Progenitor cell of endocrine pancreas (in vitro differentiated cells): ENCODE results near the gene ANAPC4. TPM values are rescaled to one million over a fixed set of nuclear protein-coding genes. Genes with fewer than 3 reads are reported as not detected.

ENCODE experiments used
- DNase-seq: peaks from one replicate; pipeline ENCODE4 v3.0.0; 2021; ENCODE audit warnings: low spot score; ENCODE audit not compliant: unreplicated experiment
- H3K27ac Mint-ChIP-seq: 2 replicates; pipeline ENCODE4 v1.8.0; 2021; ENCODE audit warnings: mild to moderate bottlenecking, moderate library complexity, mixed read lengths
- H3K27me3 Mint-ChIP-seq: 2 replicates; pipeline ENCODE4 v1.8.0; 2021; ENCODE audit warnings: mixed read lengths
- H3K36me3 Mint-ChIP-seq: 2 replicates; pipeline ENCODE4 v1.8.0; 2022; ENCODE audit warnings: mixed read lengths; ENCODE audit not compliant: insufficient read depth
- H3K4me1 Mint-ChIP-seq: 2 replicates; pipeline ENCODE4 v1.8.0; 2021; ENCODE audit warnings: low read depth, mixed read lengths
- H3K4me3 Mint-ChIP-seq: 2 replicates; pipeline ENCODE4 v1.8.0; 2021; ENCODE audit warnings: low read depth, mild to moderate bottlenecking, moderate library complexity, mixed read lengths
- H3K9me3 Mint-ChIP-seq: 2 replicates; pipeline ENCODE4 v1.8.0; 2021; ENCODE audit warnings: low read depth, mixed read lengths
- total RNA-seq: library from RNA; stranded (reverse); gene quantifications from 2 replicates; pipeline ENCODE4 v1.2.1, GENCODE V29; 2021
- TF ChIP-seq, protein P1 (sequence below): fragments of 200-600 bp; sonication (generic); IDR thresholded peaks from one replicate; pipeline ENCODE4 v1.5.0; 2021; ENCODE audit warnings: antibody characterized with exemption, mild to moderate bottlenecking; ENCODE audit not compliant: unreplicated experiment

The ANAPC4 gene
- total RNA-seq, 1 donor from 2014 or later = 39.5 TPM

DNA sequence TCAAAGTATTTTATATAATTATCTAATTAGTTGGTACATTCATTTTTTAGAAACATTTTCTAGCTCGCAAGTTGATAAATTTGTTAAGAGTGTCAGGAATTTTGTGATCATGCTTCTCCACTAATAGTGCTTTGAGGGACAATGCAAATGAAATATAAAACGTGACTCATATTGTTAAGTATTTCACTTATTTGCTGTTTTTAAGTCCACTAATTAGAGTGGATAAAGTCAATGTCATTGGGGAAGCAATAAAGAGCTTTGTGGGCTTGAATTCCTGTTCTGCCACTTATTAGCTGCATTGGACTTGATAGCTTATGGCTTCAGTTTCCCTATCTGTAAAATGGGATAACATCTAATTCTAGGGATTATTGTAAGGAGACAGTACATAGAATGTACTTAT lies 26.5 kb upstream of the ANAPC4 start:
- H3K36me3 Mint-ChIP-seq = peaks cover 4% of the 10 kb centered on the region
- peaks cover 11% of the 10 kb centered on the region for H3K4me1 Mint-ChIP-seq
- H3K27me3 Mint-ChIP-seq = no peaks in the 10 kb centered on the region
- TF ChIP-seq, protein P1, sequence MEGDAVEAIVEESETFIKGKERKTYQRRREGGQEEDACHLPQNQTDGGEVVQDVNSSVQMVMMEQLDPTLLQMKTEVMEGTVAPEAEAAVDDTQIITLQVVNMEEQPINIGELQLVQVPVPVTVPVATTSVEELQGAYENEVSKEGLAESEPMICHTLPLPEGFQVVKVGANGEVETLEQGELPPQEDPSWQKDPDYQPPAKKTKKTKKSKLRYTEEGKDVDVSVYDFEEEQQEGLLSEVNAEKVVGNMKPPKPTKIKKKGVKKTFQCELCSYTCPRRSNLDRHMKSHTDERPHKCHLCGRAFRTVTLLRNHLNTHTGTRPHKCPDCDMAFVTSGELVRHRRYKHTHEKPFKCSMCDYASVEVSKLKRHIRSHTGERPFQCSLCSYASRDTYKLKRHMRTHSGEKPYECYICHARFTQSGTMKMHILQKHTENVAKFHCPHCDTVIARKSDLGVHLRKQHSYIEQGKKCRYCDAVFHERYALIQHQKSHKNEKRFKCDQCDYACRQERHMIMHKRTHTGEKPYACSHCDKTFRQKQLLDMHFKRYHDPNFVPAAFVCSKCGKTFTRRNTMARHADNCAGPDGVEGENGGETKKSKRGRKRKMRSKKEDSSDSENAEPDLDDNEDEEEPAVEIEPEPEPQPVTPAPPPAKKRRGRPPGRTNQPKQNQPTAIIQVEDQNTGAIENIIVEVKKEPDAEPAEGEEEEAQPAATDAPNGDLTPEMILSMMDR = no peak
- no peak overlapping the region for H3K27ac Mint-ChIP-seq
- H3K9me3 Mint-ChIP-seq = no peaks in the 10 kb centered on the region
- DNase-seq = no peak
- H3K4me3 Mint-ChIP-seq = no peak overlapping the region

DNA sequence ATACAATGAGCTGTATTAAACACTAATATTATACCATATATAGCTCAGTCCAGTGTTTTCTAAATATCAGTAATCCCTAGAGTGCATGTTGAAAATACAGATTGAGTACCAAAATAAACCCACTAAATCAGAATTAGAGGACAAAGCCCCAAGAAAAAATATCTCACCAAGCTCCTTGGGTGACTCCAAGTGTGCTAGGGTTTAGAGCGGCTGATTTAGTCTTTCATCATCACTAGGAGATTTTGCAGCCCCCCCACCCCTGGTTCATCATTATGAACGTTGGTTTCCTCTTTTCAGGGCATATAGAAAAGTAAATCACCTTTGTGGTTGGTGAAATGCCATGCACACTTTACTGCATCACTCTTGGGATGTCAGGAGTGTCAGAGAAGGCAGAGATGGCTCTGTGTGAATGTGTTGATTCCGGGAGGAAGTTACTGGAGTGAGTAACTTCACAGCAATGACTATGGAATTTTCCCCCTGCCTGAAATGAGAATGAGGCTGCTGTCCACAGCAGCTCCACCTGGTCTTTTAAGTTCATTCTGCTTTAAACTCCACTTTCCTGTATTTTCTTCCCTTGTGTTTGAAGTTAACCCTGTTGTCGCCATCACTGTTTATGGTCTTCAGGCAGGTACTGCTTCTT lies 25.2 kb upstream of the ANAPC4 start:
- TF ChIP-seq, protein P1 = no peak
- H3K4me1 Mint-ChIP-seq = peaks cover 7% of the 10 kb centered on the region
- DNase-seq = no peak
- H3K27ac Mint-ChIP-seq = no peak overlapping the region
- no peaks in the 10 kb centered on the region for H3K9me3 Mint-ChIP-seq
- H3K4me3 Mint-ChIP-seq = no peak overlapping the region
- no peaks in the 10 kb centered on the region for H3K27me3 Mint-ChIP-seq
- peaks cover 4% of the 10 kb centered on the region for H3K36me3 Mint-ChIP-seq

DNA sequence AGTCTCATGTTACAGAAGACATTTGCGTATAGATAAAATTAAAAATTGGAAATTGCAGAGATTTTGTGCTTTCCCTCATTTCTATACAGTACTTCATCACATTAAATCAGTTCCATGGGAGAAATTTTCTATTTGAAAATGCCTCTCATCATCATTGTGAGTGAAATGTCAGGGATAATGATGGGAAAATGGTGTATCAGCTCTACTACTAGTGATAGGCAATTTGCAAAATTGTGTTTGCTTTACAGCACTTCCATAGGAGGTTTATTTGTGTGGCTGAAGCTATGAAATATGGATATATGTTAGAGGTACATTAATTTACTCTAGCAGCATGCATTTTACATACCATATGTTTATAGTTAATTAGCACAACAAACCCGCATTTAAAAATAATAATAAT lies 21.0 kb upstream of the ANAPC4 start:
- no peak overlapping the region for H3K4me3 Mint-ChIP-seq
- TF ChIP-seq, protein P1 = no peak
- H3K27ac Mint-ChIP-seq = no peak overlapping the region
- no peaks in the 10 kb centered on the region for H3K4me1 Mint-ChIP-seq
- H3K36me3 Mint-ChIP-seq = peaks cover 16% of the 10 kb centered on the region
- no peak for DNase-seq
- peaks cover 7% of the 10 kb centered on the region for H3K9me3 Mint-ChIP-seq
- no peaks in the 10 kb centered on the region for H3K27me3 Mint-ChIP-seq

DNA sequence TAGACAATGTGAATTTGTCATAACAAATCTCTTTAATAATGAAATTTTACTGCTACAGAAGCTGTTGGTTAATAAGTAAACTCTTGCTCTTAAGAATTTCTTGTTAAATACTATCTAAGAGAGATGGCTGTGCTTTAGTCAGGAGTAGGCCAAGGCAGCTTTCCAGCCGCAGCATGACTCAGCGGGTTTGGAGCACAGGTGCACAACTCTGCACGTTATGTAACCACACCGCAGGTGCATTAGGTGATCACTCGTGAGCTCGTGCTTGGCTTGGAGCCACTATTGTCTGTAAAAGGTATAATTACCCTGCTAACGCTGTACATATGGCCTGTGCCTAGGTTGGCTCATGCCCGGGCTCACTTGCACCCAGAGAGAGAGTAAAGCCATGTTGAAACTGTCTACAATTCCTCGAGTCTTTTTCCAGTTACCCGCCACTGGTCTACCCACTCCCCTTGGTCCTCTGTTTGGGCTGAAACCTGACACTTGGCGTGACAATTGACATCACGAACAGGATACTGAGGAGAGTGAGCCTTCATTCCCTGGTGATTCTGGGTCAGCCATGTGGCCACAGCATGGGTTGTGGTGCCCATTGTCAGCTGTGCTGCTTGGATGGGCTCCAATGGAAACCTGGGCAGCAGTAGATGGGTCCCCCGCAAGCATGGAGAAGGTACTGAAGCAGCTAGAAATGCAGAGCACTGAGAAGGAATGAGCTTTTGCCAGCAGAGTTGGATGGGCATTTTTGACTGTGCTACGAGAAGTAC lies 18.4 kb upstream of the ANAPC4 start:
- H3K36me3 Mint-ChIP-seq = peaks cover 15% of the 10 kb centered on the region
- TF ChIP-seq, protein P1 = no peak
- no peaks in the 10 kb centered on the region for H3K27me3 Mint-ChIP-seq
- peaks cover 7% of the 10 kb centered on the region for H3K9me3 Mint-ChIP-seq
- no peaks in the 10 kb centered on the region for H3K4me1 Mint-ChIP-seq
- DNase-seq = no peak
- no peak overlapping the region for H3K4me3 Mint-ChIP-seq
- peak overlapping the region; percentile 49 for H3K27ac Mint-ChIP-seq

DNA sequence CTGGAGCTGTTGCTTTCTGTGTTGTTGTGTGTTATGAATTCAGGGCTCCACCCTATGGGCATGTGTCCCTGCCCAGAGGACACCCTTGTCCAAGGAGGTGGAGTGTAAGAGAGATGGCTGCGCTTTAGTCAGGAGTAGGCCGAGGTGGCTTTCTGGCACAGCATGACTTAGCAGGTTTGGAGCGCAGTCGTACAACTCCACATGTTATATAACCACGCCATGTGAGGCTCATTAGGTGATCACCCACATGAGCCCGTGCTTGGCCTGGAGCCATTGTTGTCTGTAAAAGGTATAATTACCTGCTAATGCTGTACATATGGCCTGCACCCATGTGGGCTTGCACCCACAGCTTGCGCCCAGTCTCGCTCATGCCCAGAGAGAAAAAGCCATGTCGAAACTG lies 15.8 kb upstream of the ANAPC4 start:
- peaks cover 7% of the 10 kb centered on the region for H3K9me3 Mint-ChIP-seq
- no peak overlapping the region for H3K4me3 Mint-ChIP-seq
- H3K27me3 Mint-ChIP-seq = no peaks in the 10 kb centered on the region
- H3K4me1 Mint-ChIP-seq = no peaks in the 10 kb centered on the region
- no peak for DNase-seq
- TF ChIP-seq, protein P1 = no peak
- H3K27ac Mint-ChIP-seq = no peak overlapping the region
- peaks cover 12% of the 10 kb centered on the region for H3K36me3 Mint-ChIP-seq
